A549 (cell line): ENCODE data around the gene SRGAP3. TPM values are rescaled to one million over a fixed set of nuclear protein-coding genes. Genes with fewer than 3 reads are reported as not detected.

Experiments used
- ATAC-seq, 2 experiments: fragments of 200-7000 bp in 1 of 2; fragments of >200 bp in 1 of 2; cut with Nextera tagmentation in 1 of 2; cut with Tn5 transposase in 1 of 2; 3 replicates each; pipeline versions ENCODE4 v1.8.0 to v1.9.1; 2018 to 2020; ENCODE audit warnings: mild to moderate bottlenecking in 1 of 2, moderate library complexity in 1 of 2
- CTCF ChIA-PET: fragments of 300-600 bp; sonication (Branson Sonifier 250); formaldehyde crosslinking; extraction: SDS; loops from one replicate; lab custom pipeline; 2021; ENCODE audit warnings: antibody characterized with exemption, inconsistent platforms; lab: Yijun Ruan, JAX
- POLR2A ChIA-PET: fragments of 350-600 bp; formaldehyde crosslinking; extraction: SDS; loops from one replicate; lab custom pipeline; 2021; ENCODE audit warnings: antibody characterized with exemption, inconsistent platforms; lab: Yijun Ruan, JAX
- DNase-seq, 2 experiments: peaks; one replicate each; pipeline versions ENCODE4 v3.0.0 to v3.0.0-alpha.2; 2011 to 2016; ENCODE audit warnings: low read depth in 1 of 2, low spot score in 1 of 2
- FAIRE-seq: peaks from 2 replicates; lab custom pipeline; 2011; peaks lifted over from hg19 to GRCh38; lab: Jason Lieb, UNC
- H3K27ac ChIP-seq, 2 experiments: fragments of >200 bp; sonication (Bioruptor Twin); formaldehyde crosslinking; 3 replicates each; pipeline ENCODE4 v1.5.1; 2016 to 2017
- H3K4me1 ChIP-seq: fragments of >200 bp; sonication (Bioruptor Twin); formaldehyde crosslinking; 3 replicates; pipeline ENCODE4 v1.6.1; 2016
- H3K4me2 ChIP-seq: fragments of >200 bp; sonication (Bioruptor Twin); formaldehyde crosslinking; 3 replicates; pipeline ENCODE4 v1.6.1; 2016
- H3K4me3 ChIP-seq: fragments of >200 bp; sonication (Bioruptor Twin); formaldehyde crosslinking; 3 replicates; pipeline ENCODE4 v1.5.1; 2016
- H3K9me3 ChIP-seq: fragments of >200 bp; sonication (Bioruptor Twin); formaldehyde crosslinking; 3 replicates; pipeline ENCODE4 v1.6.1; 2016
- CBX2 ChIP-seq: fragments of 200-600 bp; sonication (generic); IDR thresholded peaks from 2 replicates; pipeline ENCODE4 v1.6.1; 2016; ENCODE audit warnings: low read depth, mild to moderate bottlenecking, borderline replicate concordance
- CBX8 ChIP-seq: fragments of 200-600 bp; sonication (generic); IDR thresholded peaks from 2 replicates; pipeline ENCODE4 v1.6.1; 2016
- CHD2 ChIP-seq: fragments of 150-350 bp; IDR thresholded peaks from 2 replicates; pipeline ENCODE4 v1.6.1; 2014; ENCODE audit warnings: low read length; ENCODE audit not compliant: partially characterized antibody
- EHF ChIP-seq: fragments of 250-450 bp; sonication (Bioruptor Pico); IDR thresholded peaks from 2 replicates; pipeline ENCODE4 v1.5.0; 2020; ENCODE audit warnings: mild to moderate bottlenecking
- EHMT2 ChIP-seq: fragments of 200-600 bp; sonication (generic); IDR thresholded peaks from 2 replicates; pipeline ENCODE4 v1.6.1; 2016; ENCODE audit warnings: antibody characterized with exemption, low read depth, mild to moderate bottlenecking, moderate library complexity
- EP300 ChIP-seq, 2 experiments: fragments of >200 bp; sonication (Bioruptor Twin); formaldehyde crosslinking; IDR thresholded peaks; 2 replicates in 1 of 2; 3 replicates in 1 of 2; pipeline ENCODE4 v1.6.1; 2016 to 2017
- HDAC2 ChIP-seq: fragments of 200-600 bp; sonication (generic); IDR thresholded peaks from 2 replicates; pipeline ENCODE4 v1.6.1; 2016
- HEYL ChIP-seq: fragments of 250-450 bp; sonication (Bioruptor Pico); IDR thresholded peaks from 2 replicates; pipeline ENCODE4 v1.8.0; 2021; ENCODE audit warnings: mild to moderate bottlenecking, moderate library complexity
- MAFK ChIP-seq: fragments of 450-650 bp; IDR thresholded peaks from 2 replicates; pipeline ENCODE4 v1.6.1; 2014; ENCODE audit not compliant: partially characterized antibody
- NFE2L2 ChIP-seq: fragments of 150-350 bp; conservative IDR thresholded peaks from 2 replicates; pipeline ENCODE4 v1.6.1; 2014; ENCODE audit warnings: low read length
- NPAS2 ChIP-seq: fragments of 250-450 bp; sonication (Bioruptor Pico); IDR thresholded peaks from 2 replicates; pipeline ENCODE4 v1.8.0; 2022; ENCODE audit warnings: mild to moderate bottlenecking, moderate library complexity, borderline replicate concordance
- RAD21 ChIP-seq, 2 experiments: fragments of >200 bp in 1 of 2; sonication (Bioruptor Twin) in 1 of 2; formaldehyde crosslinking in 1 of 2; IDR thresholded peaks in 1 of 2; conservative IDR thresholded peaks in 1 of 2; 2 replicates in 1 of 2; 3 replicates in 1 of 2; pipeline ENCODE4 v1.6.1; 2012 to 2018; ENCODE audit warnings: inconsistent platforms in 1 of 2
- RCOR1 ChIP-seq: fragments of 150-350 bp; IDR thresholded peaks from 2 replicates; pipeline ENCODE4 v1.6.1; 2014; ENCODE audit warnings: antibody characterized with exemption, low read length, low read depth
- RNF2 ChIP-seq: fragments of 200-600 bp; sonication (generic); IDR thresholded peaks from 2 replicates; pipeline ENCODE4 v1.6.1; 2016; ENCODE audit warnings: low read depth, mild to moderate bottlenecking, antibody characterized with exemption, moderate library complexity, borderline replicate concordance
- SMC3 ChIP-seq: fragments of >200 bp; sonication (Bioruptor Twin); formaldehyde crosslinking; IDR thresholded peaks from 3 replicates; pipeline ENCODE4 v1.6.1; 2018; ENCODE audit warnings: inconsistent platforms
- TFCP2L1 ChIP-seq: fragments of 250-450 bp; sonication (Bioruptor Pico); IDR thresholded peaks from 2 replicates; pipeline ENCODE4 v1.5.0; 2021; ENCODE audit warnings: mild to moderate bottlenecking
- WGBS: methylation state at CpG from one replicate; pipeline ENCODE4 v1.1.6; 2017; ENCODE audit errors: missing lambda C conversion rate; 5-methylcytosine and 5-hydroxymethylcytosine counted together
- polyA plus RNA-seq, 4 experiments: library from polyadenylated mRNA; depleted of rRNA in 3 of 4; stranded (reverse); fragments of >200 nt; fragmentation: RNase III in 1 of 4; extraction: RNeasy Plus Mini Kit Qiagen cat#74134 plus additional on column Dnase treatment in 1 of 4; gene quantifications; 2 replicates in 3 of 4; 3 replicates in 1 of 4; pipeline ENCODE4 v1.2.3, GENCODE V29; 2011 to 2017
- TF ChIP-seq, protein P1 (sequence below): IDR thresholded peaks from 2 replicates; pipeline ENCODE4 v1.6.1; 2012; ENCODE audit warnings: low read depth, borderline replicate concordance
- TF ChIP-seq, protein P2 (sequence below): IDR thresholded peaks from 2 replicates; pipeline ENCODE4 v1.6.1; 2012
- TF ChIP-seq, protein P3 (sequence below): fragments of >200 bp; sonication (Bioruptor Twin); formaldehyde crosslinking; IDR thresholded peaks from 3 replicates; pipeline ENCODE4 v1.6.1; 2016
- TF ChIP-seq, protein P4 (sequence below): fragments of 450-650 bp; IDR thresholded peaks from 2 replicates; pipeline ENCODE4 v1.6.1; 2014; ENCODE audit warnings: antibody characterized with exemption
- TF ChIP-seq, protein P5 (sequence below): fragments of 200-600 bp; sonication (generic); IDR thresholded peaks from 2 replicates; pipeline ENCODE4 v1.6.1; 2016; ENCODE audit warnings: antibody characterized with exemption, mild to moderate bottlenecking, moderate library complexity
- TF ChIP-seq, protein P6 (sequence below): IDR thresholded peaks from 2 replicates; pipeline ENCODE4 v1.6.1; 2012

SRGAP3 gene
- polyA plus RNA-seq, 2 of the 4 experiments (the other 2 are of a cell fraction), result 1.6 to 2.5 TPM

DNA sequence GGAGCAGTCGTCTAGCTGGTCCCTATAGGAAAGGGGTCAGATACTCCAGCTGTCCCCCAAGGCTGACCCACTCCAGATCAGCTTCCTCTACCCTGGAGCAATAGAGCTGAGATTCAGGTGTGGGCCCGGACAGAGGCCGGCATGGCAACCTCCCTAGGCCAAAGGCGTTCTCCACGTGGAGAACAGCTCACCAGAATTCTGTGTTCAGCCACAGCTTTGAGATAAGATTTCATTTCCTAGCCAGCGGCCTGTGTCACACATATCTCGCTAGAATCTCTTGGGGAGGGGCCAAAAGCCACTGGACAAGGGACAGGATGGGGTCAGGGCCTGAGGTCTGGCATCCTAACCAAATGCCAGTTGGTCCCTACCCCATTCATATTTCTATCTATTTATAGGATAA, 20.1 kb downstream of the SRGAP3 start:
- Histone ChIP-seq H3K27ac (no peak overlapping the region), H3K4me3 (no peak overlapping the region), H3K4me1 (no peaks in the 10 kb centered on the region), H3K4me2 (no peak overlapping the region), H3K9me3 (no peaks in the 10 kb centered on the region)
- TF ChIP-seq EHMT2 (no peak), CBX8 (no peak)
- no peak for FAIRE-seq
- ChIA-PET POLR2A (no interaction called here), CTCF (interaction anchor here (1.1 kb wide), 1 partner anchor 16 kb away, joined by 3 read pairs; no protein-coding TSS in a partner anchor)
- no peak for DNase-seq
- WGBS, result 52% methylated on average over 7 of the region's 7 CpGs
- ATAC-seq, result no peak

DNA sequence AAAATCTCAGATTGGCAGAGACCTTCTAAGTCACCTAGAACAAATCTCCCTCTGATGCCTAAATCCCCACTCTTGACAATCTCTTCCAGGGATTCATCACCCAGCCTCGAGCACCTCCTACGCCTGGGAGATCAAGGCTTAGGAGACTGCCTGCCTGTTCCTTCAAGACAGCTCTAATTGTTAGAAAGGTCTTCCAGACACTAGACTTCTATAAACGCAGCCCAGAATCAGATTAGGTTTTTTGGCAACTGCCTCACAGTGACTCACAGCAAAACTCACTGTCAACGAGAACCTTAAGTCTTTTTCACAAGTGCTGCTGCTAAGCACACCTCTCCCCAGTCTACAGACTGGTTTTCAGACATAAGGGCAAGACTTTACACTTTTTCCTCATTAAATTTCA, 23.1 kb downstream of the SRGAP3 start:
- no peak for TF ChIP-seq TFCP2L1
- TF ChIP-seq CBX8, result no peak
- TF ChIP-seq RNF2, result no peak
- TF ChIP-seq SMC3, result no peak
- TF ChIP-seq, protein P1, sequence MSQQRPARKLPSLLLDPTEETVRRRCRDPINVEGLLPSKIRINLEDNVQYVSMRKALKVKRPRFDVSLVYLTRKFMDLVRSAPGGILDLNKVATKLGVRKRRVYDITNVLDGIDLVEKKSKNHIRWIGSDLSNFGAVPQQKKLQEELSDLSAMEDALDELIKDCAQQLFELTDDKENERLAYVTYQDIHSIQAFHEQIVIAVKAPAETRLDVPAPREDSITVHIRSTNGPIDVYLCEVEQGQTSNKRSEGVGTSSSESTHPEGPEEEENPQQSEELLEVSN, result no peak
- no peak for TF ChIP-seq MAFK
- TF ChIP-seq RAD21 (conservative IDR thresholded peaks at IDR 0.05 in 1 of 2, IDR thresholded peaks at IDR 0.05 in 1 of 2), result no peak
- no peak for TF ChIP-seq RCOR1
- TF ChIP-seq, protein P2, sequence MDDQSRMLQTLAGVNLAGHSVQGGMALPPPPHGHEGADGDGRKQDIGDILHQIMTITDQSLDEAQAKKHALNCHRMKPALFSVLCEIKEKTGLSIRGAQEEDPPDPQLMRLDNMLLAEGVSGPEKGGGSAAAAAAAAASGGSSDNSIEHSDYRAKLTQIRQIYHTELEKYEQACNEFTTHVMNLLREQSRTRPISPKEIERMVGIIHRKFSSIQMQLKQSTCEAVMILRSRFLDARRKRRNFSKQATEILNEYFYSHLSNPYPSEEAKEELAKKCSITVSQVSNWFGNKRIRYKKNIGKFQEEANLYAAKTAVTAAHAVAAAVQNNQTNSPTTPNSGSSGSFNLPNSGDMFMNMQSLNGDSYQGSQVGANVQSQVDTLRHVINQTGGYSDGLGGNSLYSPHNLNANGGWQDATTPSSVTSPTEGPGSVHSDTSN, result no peak
- no peak for TF ChIP-seq NFE2L2
- no peak for TF ChIP-seq HEYL (CRISPR knock-in tag)
- POLR2A ChIA-PET, result no interaction called here
- FAIRE-seq (no peak), DNase-seq (no peak), ATAC-seq (no peak)
- Histone ChIP-seq H3K4me1 (no peaks in the 10 kb centered on the region), H3K9me3 (no peaks in the 10 kb centered on the region), H3K4me2 (no peak overlapping the region), H3K4me3 (no peak overlapping the region), H3K27ac (no peak overlapping the region)
- CTCF ChIA-PET, result interaction anchor here (1.3 to 2.1 kb wide), 2 partner anchors 12 to 28 kb away, joined by 3 to 6 read pairs; no protein-coding TSS in a partner anchor
- 33% methylated on average over 4 of the region's 4 CpGs for WGBS

DNA sequence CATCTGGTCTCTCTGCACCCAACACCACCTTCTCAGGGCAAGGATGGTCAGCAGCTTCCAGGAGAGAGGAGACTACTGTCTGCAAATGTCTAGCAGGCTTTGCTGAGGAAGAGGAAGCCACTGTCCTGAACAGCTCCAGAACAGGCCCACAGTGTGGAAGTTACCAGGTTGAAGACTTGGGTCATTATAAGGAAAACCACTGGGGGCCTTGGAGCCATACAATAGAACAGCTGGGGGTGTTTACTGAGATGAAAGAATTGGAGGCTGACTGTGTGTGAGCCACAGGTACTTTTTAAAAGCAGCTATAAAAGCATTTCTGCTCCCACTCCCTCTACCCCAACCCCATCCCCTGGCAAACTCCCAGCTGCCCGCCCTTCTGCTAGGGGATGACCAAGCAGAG, 24.2 kb downstream of the SRGAP3 start:
- DNase-seq (no peak), FAIRE-seq (no peak), ATAC-seq (no peak)
- no peak overlapping the region for H3K4me3 ChIP-seq
- TF ChIP-seq CBX2, result no peak
- no peak for TF ChIP-seq CHD2
- TF ChIP-seq EHF (CRISPR knock-in tag), result no peak
- TF ChIP-seq NPAS2, result no peak
- no peak overlapping the region for H3K27ac ChIP-seq
- no peak overlapping the region for H3K4me2 ChIP-seq
- no peaks in the 10 kb centered on the region for H3K4me1 ChIP-seq
- 88% methylated on average over 1 of the region's 1 CpG for WGBS
- ChIA-PET POLR2A (no interaction called here), CTCF (interaction anchor here (1.1 to 2.1 kb wide), 6 partner anchors 10 to 77 kb away, joined by 3 to 6 read pairs (median 4); partner anchors contain the start of gene SRGAP3)
- H3K9me3 ChIP-seq, result no peaks in the 10 kb centered on the region

DNA sequence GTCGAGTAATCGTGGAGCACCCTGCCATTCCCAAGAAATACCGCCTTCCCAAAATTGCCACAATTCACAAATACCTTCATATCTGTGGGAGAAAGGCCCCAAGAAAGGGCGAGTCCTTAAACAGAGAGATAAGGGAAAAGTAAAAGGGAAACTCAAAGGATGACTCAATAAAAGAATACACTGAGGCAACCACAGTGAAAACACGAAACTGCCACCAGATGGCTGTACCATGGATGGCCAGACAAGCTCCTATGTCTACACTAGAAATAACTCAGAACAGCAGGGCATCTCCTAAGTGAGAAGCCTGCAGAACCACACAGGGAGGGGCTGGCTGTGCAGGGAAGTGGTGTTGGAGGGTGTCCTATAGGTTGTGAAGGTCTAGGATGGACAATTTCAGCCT, 25.0 kb downstream of the SRGAP3 start:
- ATAC-seq, result peak in 1 of 2 experiments; percentile 56; a peak in 2 of 6 replicates
- 67% methylated on average over 5 of the region's 5 CpGs for WGBS
- POLR2A ChIA-PET, result no interaction called here
- Histone ChIP-seq H3K4me3 (no peak overlapping the region), H3K4me1 (no peaks in the 10 kb centered on the region), H3K27ac (no peak overlapping the region), H3K4me2 (no peak overlapping the region), H3K9me3 (no peaks in the 10 kb centered on the region)
- TF ChIP-seq CBX2 (no peak), SMC3 (no peak), CHD2 (no peak), TFCP2L1 (no peak), EP300 (IDR thresholded peaks at IDR 0.05) (no peak), RAD21 (conservative IDR thresholded peaks at IDR 0.05 in 1 of 2, IDR thresholded peaks at IDR 0.05 in 1 of 2) (no peak), HDAC2 (no peak)
- TF ChIP-seq, protein P3, sequence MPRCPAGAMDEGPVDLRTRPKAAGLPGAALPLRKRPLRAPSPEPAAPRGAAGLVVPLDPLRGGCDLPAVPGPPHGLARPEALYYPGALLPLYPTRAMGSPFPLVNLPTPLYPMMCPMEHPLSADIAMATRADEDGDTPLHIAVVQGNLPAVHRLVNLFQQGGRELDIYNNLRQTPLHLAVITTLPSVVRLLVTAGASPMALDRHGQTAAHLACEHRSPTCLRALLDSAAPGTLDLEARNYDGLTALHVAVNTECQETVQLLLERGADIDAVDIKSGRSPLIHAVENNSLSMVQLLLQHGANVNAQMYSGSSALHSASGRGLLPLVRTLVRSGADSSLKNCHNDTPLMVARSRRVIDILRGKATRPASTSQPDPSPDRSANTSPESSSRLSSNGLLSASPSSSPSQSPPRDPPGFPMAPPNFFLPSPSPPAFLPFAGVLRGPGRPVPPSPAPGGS, result no peak
- TF ChIP-seq, protein P4, sequence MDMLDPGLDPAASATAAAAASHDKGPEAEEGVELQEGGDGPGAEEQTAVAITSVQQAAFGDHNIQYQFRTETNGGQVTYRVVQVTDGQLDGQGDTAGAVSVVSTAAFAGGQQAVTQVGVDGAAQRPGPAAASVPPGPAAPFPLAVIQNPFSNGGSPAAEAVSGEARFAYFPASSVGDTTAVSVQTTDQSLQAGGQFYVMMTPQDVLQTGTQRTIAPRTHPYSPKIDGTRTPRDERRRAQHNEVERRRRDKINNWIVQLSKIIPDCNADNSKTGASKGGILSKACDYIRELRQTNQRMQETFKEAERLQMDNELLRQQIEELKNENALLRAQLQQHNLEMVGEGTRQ, result no peak
- TF ChIP-seq, protein P5, sequence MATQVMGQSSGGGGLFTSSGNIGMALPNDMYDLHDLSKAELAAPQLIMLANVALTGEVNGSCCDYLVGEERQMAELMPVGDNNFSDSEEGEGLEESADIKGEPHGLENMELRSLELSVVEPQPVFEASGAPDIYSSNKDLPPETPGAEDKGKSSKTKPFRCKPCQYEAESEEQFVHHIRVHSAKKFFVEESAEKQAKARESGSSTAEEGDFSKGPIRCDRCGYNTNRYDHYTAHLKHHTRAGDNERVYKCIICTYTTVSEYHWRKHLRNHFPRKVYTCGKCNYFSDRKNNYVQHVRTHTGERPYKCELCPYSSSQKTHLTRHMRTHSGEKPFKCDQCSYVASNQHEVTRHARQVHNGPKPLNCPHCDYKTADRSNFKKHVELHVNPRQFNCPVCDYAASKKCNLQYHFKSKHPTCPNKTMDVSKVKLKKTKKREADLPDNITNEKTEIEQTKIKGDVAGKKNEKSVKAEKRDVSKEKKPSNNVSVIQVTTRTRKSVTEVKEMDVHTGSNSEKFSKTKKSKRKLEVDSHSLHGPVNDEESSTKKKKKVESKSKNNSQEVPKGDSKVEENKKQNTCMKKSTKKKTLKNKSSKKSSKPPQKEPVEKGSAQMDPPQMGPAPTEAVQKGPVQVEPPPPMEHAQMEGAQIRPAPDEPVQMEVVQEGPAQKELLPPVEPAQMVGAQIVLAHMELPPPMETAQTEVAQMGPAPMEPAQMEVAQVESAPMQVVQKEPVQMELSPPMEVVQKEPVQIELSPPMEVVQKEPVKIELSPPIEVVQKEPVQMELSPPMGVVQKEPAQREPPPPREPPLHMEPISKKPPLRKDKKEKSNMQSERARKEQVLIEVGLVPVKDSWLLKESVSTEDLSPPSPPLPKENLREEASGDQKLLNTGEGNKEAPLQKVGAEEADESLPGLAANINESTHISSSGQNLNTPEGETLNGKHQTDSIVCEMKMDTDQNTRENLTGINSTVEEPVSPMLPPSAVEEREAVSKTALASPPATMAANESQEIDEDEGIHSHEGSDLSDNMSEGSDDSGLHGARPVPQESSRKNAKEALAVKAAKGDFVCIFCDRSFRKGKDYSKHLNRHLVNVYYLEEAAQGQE, result no peak
- TF ChIP-seq, protein P6, sequence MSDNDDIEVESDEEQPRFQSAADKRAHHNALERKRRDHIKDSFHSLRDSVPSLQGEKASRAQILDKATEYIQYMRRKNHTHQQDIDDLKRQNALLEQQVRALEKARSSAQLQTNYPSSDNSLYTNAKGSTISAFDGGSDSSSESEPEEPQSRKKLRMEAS, result no peak
- CTCF ChIA-PET, result interaction anchor here (0.6 to 2.1 kb wide), 6 partner anchors 10 to 1097 kb away, joined by 3 to 6 read pairs (median 4); partner anchors contain the start of gene SRGAP3
- no peak for DNase-seq
- no peak for FAIRE-seq
